Uterus (tissue), 2 donors: Measurements from ENCODE around the gene TNRC6C.

ENCODE experiments used
- CTCF ChIP-seq, 4 experiments: fragments of 200-600 bp in 2 of 4; fragments of 450-650 bp in 2 of 4; sonication (generic) in 2 of 4; IDR thresholded peaks; one replicate each; pipeline ENCODE4 v1.5.1; 2016 to 2019; ENCODE audit warnings: antibody characterized with exemption in 4 of 4, mild to moderate bottlenecking in 2 of 4, moderate library complexity in 1 of 4
- POLR2A ChIP-seq, 2 donors: fragments of 450-650 bp; IDR thresholded peaks; one replicate each; pipeline ENCODE4 v1.6.1; 2016; ENCODE audit warnings: antibody characterized with exemption in 2 of 2, mild to moderate bottlenecking in 1 of 2, moderate library complexity in 1 of 2

GRCh38 chr17:78127239-78127887 is 168.9 kb downstream of the TNRC6C start:
- TF ChIP-seq CTCF (IDR thresholded peaks at IDR 0.05) (no peak), POLR2A (IDR thresholded peaks at IDR 0.05) (no peak)
